Brain microvascular endothelial cell (primary cell): Measurements from ENCODE around the gene SLC15A1.

ENCODE experiments used
- DNase-seq: peaks from one replicate; pipeline ENCODE4 v3.0.0-alpha.2; 2020
- H3K27ac ChIP-seq: fragments of 250-450 bp; sonication (Bioruptor Pico); 2 replicates; pipeline ENCODE4 v1.5.1; 2020; ENCODE audit warnings: mild to moderate bottlenecking, moderate library complexity
- H3K27me3 ChIP-seq: fragments of 250-450 bp; sonication (Bioruptor Pico); replicated peaks from 2 replicates; pipeline ENCODE4 v1.5.1; 2020; ENCODE audit warnings: mild to moderate bottlenecking
- H3K36me3 ChIP-seq: fragments of 250-450 bp; sonication (Bioruptor Pico); replicated peaks from 2 replicates; pipeline ENCODE4 v1.5.1; 2020; ENCODE audit warnings: mild to moderate bottlenecking
- H3K4me3 ChIP-seq: 2 replicates; pipeline ENCODE4 v1.5.1; 2011; ENCODE audit warnings: low read depth, mild to moderate bottlenecking, control low read depth, low read length, moderate library complexity
- in situ Hi-C: cut with HindIII; loops from 2 replicates; pipeline ENCODE4 v1.10.0; 2017; ENCODE audit warnings: low sequenced_read_pairs, low pct_ligation_motif_present
- TF ChIP-seq, protein P1 (sequence below): IDR thresholded peaks from 2 replicates; pipeline ENCODE4 v1.5.1; 2011; ENCODE audit warnings: low read depth, mild to moderate bottlenecking, moderate library complexity, low read length, control low read depth, inconsistent platforms; ENCODE audit errors: missing control alignments

SLC15A1 gene

DNA sequence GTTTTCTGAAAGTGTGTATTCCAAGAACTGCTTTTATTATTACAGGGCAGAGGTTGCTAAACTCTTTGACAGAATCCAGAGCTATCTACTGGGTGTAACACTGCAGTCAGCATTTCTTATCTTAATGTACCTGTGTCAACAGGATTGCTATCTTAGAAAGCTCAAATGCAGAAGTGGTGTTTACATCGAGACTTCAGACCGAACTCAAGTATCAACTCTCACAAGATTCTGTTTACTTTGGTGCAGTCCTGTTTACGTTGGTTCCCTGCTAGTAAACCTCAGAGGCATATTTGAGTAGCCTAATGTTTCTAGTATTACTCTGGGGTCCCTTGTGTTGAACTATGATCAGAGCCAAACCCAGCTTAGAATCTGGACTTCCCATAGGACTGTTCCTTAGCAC lies 20.5 kb downstream of the SLC15A1 start:
- no peak for DNase-seq
- in situ Hi-C loops, result no loop called here
- Histone ChIP-seq H3K27ac (no peak overlapping the region), H3K27me3 (no peaks in the 10 kb centered on the region), H3K36me3 (no peaks in the 10 kb centered on the region), H3K4me3 (no peak overlapping the region)
- TF ChIP-seq, protein P1, sequence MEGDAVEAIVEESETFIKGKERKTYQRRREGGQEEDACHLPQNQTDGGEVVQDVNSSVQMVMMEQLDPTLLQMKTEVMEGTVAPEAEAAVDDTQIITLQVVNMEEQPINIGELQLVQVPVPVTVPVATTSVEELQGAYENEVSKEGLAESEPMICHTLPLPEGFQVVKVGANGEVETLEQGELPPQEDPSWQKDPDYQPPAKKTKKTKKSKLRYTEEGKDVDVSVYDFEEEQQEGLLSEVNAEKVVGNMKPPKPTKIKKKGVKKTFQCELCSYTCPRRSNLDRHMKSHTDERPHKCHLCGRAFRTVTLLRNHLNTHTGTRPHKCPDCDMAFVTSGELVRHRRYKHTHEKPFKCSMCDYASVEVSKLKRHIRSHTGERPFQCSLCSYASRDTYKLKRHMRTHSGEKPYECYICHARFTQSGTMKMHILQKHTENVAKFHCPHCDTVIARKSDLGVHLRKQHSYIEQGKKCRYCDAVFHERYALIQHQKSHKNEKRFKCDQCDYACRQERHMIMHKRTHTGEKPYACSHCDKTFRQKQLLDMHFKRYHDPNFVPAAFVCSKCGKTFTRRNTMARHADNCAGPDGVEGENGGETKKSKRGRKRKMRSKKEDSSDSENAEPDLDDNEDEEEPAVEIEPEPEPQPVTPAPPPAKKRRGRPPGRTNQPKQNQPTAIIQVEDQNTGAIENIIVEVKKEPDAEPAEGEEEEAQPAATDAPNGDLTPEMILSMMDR, result no peak

- Histone ChIP-seq H3K4me3 (no peak overlapping the region), H3K27ac (no peak overlapping the region), H3K36me3 (no peaks in the 10 kb centered on the region), H3K27me3 (no peaks in the 10 kb centered on the region)
- TF ChIP-seq, protein P1, result no peak
- DNase-seq, result no peak
- in situ Hi-C loops, result no loop called here
Measured at GRCh38 chr13:98731038-98731437, 21.4 kb downstream of the SLC15A1 start.

DNA sequence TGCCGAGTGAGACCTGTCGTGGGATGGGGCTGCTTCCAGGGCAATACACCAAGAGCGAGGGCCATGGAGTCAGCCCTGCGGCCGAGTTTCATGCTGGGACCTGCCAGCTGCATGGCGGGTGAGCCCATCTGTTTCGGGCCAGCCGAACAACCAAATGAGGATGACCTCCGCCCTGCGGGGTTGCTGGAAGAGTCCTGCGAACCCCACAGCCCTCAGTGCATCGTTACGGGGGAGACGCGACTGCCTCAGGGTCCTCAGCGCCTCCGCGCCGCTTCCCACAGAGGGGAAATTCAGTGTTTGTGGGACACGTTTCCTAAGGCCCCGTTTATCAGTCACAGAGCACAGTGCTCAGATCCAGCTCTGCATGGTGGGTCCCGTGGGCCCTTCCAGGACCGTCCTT lies 22.0 kb downstream of the SLC15A1 start:
- H3K27me3 ChIP-seq, result no peaks in the 10 kb centered on the region
- H3K27ac ChIP-seq, result no peak overlapping the region
- in situ Hi-C loops, result no loop called here
- H3K4me3 ChIP-seq, result no peak overlapping the region
- DNase-seq, result no peak
- H3K36me3 ChIP-seq, result no peaks in the 10 kb centered on the region
- TF ChIP-seq, protein P1, result no peak

- H3K36me3 ChIP-seq, result no peaks in the 10 kb centered on the region
- no peak overlapping the region for H3K27ac ChIP-seq
- in situ Hi-C loops, result no loop called here
- no peak overlapping the region for H3K4me3 ChIP-seq
- TF ChIP-seq, protein P1, result no peak
- H3K27me3 ChIP-seq, result no peaks in the 10 kb centered on the region
- DNase-seq, result no peak
Measured at GRCh38 chr13:98729658-98730057, 22.8 kb downstream of the SLC15A1 start.

- Histone ChIP-seq H3K27me3 (no peaks in the 10 kb centered on the region), H3K4me3 (no peak overlapping the region), H3K36me3 (no peaks in the 10 kb centered on the region), H3K27ac (no peak overlapping the region)
- in situ Hi-C loops, result no loop called here
- TF ChIP-seq, protein P1, result no peak
- DNase-seq, result no peak
Measured at GRCh38 chr13:98722958-98723357, 29.5 kb downstream of the SLC15A1 start.

DNA sequence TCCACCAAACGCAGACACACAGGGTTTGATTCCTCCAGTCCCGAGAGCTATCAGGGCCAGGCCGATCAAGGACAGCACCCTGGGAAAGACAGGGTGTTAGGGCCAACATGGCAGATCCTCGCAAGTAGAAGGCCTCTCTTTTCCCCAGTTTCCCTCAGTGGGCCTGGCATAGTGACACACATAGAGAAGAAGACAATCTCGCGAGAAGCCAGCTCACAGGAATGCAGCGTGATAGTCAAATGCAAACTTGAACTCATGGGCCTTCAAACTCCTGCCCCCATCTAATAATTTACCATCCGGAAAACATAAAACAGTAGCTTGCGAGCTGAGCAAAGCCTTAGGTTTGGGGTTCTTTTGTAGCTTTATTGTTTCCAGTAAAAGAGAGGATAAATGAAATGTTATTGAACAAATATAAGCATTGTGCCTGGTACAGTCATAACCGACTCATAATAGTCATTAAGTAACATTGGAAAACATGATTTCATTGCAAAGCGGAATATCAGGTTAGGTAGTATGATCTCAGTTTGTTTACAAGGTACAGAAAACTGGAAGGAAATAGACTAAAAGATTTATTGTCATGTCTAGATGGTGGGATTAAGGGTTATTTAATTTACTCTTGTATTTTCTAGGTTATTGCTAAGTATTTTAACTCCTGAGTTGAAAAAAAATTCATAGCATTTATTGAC lies 30.5 kb downstream of the SLC15A1 start:
- Histone ChIP-seq H3K27ac (no peak overlapping the region), H3K4me3 (no peak overlapping the region), H3K36me3 (no peaks in the 10 kb centered on the region), H3K27me3 (no peaks in the 10 kb centered on the region)
- TF ChIP-seq, protein P1, result no peak
- in situ Hi-C loops, result no loop called here
- DNase-seq, result no peak
